Measurements from ENCODE around the gene CRIP3. TPM values are rescaled to one million over a fixed set of nuclear protein-coding genes. Genes with fewer than 3 reads are reported as not detected.

Gene CRIP3
- total RNA-seq, 1 experiment from 2014 or later: 5.7 TPM

DNA sequence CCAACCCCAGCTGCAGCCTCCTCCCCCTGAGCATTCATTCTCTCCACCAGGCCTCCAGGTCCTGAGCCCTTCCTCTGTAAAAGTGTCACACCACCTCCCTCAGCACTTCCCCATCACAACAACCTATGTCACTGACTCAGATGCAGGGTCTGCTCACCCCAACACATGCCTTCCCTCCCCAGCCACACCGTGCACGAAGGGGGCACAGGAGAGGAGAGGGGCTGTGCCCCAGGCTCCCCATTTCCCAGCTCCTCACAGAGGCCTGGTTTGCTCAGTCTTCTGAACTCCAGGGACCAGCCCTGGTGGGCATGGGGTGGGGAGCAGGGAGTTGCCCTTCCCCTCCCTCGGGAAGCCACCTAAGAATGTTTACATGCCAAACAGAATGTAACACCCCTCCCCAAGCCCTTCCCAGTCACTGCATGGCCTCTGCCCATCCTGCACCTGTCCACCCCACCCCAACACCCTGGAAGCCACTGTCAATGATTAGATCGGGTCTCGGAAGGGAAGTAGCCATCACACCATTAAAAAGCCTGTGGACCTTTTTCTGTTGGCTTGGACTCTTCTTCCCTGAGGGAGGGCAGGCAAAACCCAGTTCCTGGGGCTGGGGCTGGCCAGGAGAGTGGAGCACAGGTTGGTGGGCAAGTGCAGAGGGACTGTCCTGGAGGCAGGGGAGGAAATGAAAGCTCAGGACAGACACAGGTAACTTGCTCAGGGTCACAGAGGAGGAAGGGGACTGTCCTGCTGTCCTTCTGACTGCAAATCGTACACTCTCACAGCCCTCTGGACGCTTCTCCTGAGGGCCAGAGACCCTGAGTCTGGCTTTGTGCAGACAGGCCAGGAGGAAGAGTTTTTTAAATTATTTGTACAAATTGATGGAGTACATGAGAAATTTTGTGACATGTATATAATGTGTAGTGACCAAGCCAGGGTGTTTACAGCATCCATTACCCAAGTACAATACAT, 20.6 kb downstream of the CRIP3 start:
- Histone ChIP-seq H2AFZ (no peak overlapping the region), H3K4me3 (no peak overlapping the region), H3K4me2 (no peak overlapping the region), H3K27me3 (ENCODE audit: insufficient read depth, low read depth) (peaks cover 15% of the 10 kb centered on the region), H3K4me1 (replicated peaks; ENCODE audit: insufficient read depth) (no peaks in the 10 kb centered on the region), H3F3A (ENCODE audit: insufficient read depth, low read depth) (no peaks in the 10 kb centered on the region), H3K27ac (no peak overlapping the region), H4K20me1 (ENCODE audit: insufficient read depth) (no peaks in the 10 kb centered on the region), H3K9me2 (ENCODE audit: insufficient read depth) (no peaks in the 10 kb centered on the region), H3K9me3 (ENCODE audit: insufficient read depth, low read depth) (no peaks in the 10 kb centered on the region), H3K36me3 (ENCODE audit: low read depth) (no peaks in the 10 kb centered on the region), H3K79me2 (ENCODE audit: low read depth) (no peaks in the 10 kb centered on the region)
- no peak for TF ChIP-seq EZH2 (IDR thresholded peaks at IDR 0.05; ENCODE audit: low read depth)
- TF ChIP-seq, protein P1, sequence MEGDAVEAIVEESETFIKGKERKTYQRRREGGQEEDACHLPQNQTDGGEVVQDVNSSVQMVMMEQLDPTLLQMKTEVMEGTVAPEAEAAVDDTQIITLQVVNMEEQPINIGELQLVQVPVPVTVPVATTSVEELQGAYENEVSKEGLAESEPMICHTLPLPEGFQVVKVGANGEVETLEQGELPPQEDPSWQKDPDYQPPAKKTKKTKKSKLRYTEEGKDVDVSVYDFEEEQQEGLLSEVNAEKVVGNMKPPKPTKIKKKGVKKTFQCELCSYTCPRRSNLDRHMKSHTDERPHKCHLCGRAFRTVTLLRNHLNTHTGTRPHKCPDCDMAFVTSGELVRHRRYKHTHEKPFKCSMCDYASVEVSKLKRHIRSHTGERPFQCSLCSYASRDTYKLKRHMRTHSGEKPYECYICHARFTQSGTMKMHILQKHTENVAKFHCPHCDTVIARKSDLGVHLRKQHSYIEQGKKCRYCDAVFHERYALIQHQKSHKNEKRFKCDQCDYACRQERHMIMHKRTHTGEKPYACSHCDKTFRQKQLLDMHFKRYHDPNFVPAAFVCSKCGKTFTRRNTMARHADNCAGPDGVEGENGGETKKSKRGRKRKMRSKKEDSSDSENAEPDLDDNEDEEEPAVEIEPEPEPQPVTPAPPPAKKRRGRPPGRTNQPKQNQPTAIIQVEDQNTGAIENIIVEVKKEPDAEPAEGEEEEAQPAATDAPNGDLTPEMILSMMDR (conservative IDR thresholded peaks at IDR 0.05): no peak
- POLR2A ChIA-PET (ENCODE audit: unreplicated experiment): no interaction called here
- CTCF ChIA-PET: interaction anchor here (0.5 kb wide), 1 partner anchor 125 kb away, joined by 3 read pairs; no protein-coding TSS in a partner anchor
- no peak for DNase-seq
- no TSS peak for BruUV-seq (replicated peaks)
- intact Hi-C loops (cut with micrococcal nuclease; ENCODE audit: unreplicated experiment): no loop called here

DNA sequence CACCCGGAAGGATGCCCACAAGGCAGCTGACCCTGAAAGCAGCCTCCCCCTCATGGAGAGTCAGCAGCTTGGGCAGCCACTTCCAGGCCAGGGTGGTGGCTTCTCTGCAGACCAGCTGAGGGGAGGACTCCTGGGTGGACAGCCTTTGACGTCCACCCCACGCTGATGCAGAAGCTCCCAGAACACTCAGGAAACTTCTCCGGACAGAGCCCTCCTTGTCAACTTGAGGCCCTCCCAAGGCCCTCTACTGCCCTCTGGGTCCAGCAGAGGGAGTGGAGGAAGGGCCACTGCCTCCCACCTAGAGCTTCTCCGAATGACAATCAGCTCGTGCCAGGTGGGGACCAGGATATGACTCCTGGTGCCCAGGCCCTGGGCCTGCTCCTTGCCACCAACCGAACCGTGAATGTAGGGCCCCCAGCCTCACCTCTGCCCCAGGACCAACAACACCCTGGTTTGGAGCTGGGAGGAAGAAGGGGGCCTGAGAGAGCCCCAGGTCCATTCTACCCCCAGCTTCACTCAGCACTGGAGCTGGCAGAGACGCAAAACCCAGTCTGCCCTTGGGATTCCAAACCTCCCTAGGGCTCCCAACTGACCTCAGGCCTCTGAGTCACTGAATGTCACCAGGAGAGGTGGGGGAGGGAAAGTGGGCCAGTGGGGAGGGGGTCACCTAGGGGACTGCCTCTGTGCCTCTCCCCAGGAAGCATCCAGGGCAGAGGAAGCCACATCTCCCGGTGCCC, 21.5 kb downstream of the CRIP3 start:
- H3K4me2 ChIP-seq: no peak overlapping the region

DNA sequence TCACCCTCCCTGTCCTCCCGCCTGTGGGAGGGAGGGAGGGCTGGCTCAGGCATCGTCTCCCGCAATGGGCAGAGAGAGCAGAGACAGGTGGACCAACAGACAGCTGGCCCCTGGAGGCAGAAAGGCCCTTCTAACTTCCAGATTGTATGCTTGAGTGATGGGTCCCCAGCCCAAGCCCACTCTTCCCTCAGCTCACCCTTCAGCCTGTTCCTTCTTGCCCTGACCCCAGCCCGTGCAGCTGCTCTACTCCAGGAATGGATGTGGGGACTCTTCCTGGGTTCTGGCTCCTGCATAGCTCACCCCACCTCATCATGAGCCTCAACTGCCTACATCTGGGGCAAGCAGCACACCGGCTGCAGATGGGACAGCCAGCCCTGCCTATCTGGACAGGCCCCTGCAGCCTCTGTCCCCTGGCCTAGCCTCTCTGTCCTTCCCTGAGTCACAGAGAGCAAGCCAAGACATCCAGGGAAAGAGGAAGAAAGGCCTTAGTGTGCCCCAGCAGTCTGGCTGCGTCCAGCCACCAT, 22.1 kb downstream of the CRIP3 start:
- no peak overlapping the region for H3K27ac ChIP-seq
- H3K27me3 ChIP-seq (ENCODE audit: insufficient read depth, low read depth): peaks cover 21% of the 10 kb centered on the region
- BruUV-seq (replicated peaks): no TSS peak
- CTCF ChIA-PET: no interaction called here
- no peaks in the 10 kb centered on the region for H4K20me1 ChIP-seq (ENCODE audit: insufficient read depth)
- no peaks in the 10 kb centered on the region for H3K36me3 ChIP-seq (ENCODE audit: low read depth)
- no peak for DNase-seq
- H3K9me2 ChIP-seq (ENCODE audit: insufficient read depth): no peaks in the 10 kb centered on the region
- H2AFZ ChIP-seq: no peak overlapping the region
- H3K4me1 ChIP-seq (replicated peaks; ENCODE audit: insufficient read depth): no peaks in the 10 kb centered on the region
- TF ChIP-seq EZH2 (IDR thresholded peaks at IDR 0.05; ENCODE audit: low read depth): no peak
- TF ChIP-seq, protein P1 (conservative IDR thresholded peaks at IDR 0.05): no peak
- no peaks in the 10 kb centered on the region for H3K79me2 ChIP-seq (ENCODE audit: low read depth)
- no peak overlapping the region for H3K4me2 ChIP-seq
- H3K9me3 ChIP-seq (ENCODE audit: insufficient read depth, low read depth): no peaks in the 10 kb centered on the region
- H3F3A ChIP-seq (ENCODE audit: insufficient read depth, low read depth): no peaks in the 10 kb centered on the region
- POLR2A ChIA-PET (ENCODE audit: unreplicated experiment): no interaction called here
- H3K4me3 ChIP-seq: no peak overlapping the region
- intact Hi-C loops (cut with micrococcal nuclease; ENCODE audit: unreplicated experiment): no loop called here

More for the DNA sequence above, 21.5 kb downstream of the CRIP3 start:
- Histone ChIP-seq H3K9me2 (ENCODE audit: insufficient read depth) (no peaks in the 10 kb centered on the region), H3K27ac (no peak overlapping the region), H3K4me1 (replicated peaks; ENCODE audit: insufficient read depth) (no peaks in the 10 kb centered on the region), H3K79me2 (ENCODE audit: low read depth) (no peaks in the 10 kb centered on the region), H3K36me3 (ENCODE audit: low read depth) (no peaks in the 10 kb centered on the region), H4K20me1 (ENCODE audit: insufficient read depth) (no peaks in the 10 kb centered on the region), H2AFZ (no peak overlapping the region), H3K9me3 (ENCODE audit: insufficient read depth, low read depth) (no peaks in the 10 kb centered on the region), H3F3A (ENCODE audit: insufficient read depth, low read depth) (no peaks in the 10 kb centered on the region), H3K4me3 (no peak overlapping the region), H3K27me3 (ENCODE audit: insufficient read depth, low read depth) (peaks cover 17% of the 10 kb centered on the region)
- no peak for DNase-seq
- CTCF ChIA-PET: no interaction called here
- TF ChIP-seq, protein P1 (conservative IDR thresholded peaks at IDR 0.05): no peak
- TF ChIP-seq EZH2 (IDR thresholded peaks at IDR 0.05; ENCODE audit: low read depth): no peak
- POLR2A ChIA-PET (ENCODE audit: unreplicated experiment): no interaction called here
- intact Hi-C loops (cut with micrococcal nuclease; ENCODE audit: unreplicated experiment): no loop called here
- BruUV-seq (replicated peaks): no TSS peak

Measured in PC-9 (cell line).